Measurements from ENCODE around the gene PCAT7. TPM values are rescaled to one million over a fixed set of nuclear protein-coding genes. Genes with fewer than 3 reads are reported as not detected.

The PCAT7 gene
- polyA plus RNA-seq, 1 donor from 2014 or later, result 7.7 TPM

DNA sequence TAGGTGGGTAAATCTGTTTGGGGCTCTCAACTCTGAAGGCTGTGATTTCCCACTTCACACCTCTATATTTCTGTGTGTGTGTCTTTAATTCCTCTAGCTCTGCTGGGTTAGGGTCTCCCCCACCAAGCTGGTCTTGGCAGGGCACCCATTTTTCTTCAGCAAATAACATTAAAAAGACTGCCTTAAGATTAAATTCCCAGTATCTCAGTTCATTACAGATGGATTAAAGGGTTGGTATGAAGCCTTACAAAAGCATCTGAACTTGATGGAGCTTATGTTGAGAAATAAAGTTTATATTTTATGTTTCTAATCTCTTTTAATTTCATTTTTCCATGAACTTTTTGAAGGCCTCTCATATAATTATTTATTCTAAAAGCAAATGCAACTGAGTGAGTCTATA lies 11.7 kb downstream of the PCAT7 start:
- TF ChIP-seq, protein P1, sequence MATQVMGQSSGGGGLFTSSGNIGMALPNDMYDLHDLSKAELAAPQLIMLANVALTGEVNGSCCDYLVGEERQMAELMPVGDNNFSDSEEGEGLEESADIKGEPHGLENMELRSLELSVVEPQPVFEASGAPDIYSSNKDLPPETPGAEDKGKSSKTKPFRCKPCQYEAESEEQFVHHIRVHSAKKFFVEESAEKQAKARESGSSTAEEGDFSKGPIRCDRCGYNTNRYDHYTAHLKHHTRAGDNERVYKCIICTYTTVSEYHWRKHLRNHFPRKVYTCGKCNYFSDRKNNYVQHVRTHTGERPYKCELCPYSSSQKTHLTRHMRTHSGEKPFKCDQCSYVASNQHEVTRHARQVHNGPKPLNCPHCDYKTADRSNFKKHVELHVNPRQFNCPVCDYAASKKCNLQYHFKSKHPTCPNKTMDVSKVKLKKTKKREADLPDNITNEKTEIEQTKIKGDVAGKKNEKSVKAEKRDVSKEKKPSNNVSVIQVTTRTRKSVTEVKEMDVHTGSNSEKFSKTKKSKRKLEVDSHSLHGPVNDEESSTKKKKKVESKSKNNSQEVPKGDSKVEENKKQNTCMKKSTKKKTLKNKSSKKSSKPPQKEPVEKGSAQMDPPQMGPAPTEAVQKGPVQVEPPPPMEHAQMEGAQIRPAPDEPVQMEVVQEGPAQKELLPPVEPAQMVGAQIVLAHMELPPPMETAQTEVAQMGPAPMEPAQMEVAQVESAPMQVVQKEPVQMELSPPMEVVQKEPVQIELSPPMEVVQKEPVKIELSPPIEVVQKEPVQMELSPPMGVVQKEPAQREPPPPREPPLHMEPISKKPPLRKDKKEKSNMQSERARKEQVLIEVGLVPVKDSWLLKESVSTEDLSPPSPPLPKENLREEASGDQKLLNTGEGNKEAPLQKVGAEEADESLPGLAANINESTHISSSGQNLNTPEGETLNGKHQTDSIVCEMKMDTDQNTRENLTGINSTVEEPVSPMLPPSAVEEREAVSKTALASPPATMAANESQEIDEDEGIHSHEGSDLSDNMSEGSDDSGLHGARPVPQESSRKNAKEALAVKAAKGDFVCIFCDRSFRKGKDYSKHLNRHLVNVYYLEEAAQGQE (IDR thresholded peaks at IDR 0.05; ENCODE audit: borderline replicate concordance), result no peak
- TF ChIP-seq, protein P2, sequence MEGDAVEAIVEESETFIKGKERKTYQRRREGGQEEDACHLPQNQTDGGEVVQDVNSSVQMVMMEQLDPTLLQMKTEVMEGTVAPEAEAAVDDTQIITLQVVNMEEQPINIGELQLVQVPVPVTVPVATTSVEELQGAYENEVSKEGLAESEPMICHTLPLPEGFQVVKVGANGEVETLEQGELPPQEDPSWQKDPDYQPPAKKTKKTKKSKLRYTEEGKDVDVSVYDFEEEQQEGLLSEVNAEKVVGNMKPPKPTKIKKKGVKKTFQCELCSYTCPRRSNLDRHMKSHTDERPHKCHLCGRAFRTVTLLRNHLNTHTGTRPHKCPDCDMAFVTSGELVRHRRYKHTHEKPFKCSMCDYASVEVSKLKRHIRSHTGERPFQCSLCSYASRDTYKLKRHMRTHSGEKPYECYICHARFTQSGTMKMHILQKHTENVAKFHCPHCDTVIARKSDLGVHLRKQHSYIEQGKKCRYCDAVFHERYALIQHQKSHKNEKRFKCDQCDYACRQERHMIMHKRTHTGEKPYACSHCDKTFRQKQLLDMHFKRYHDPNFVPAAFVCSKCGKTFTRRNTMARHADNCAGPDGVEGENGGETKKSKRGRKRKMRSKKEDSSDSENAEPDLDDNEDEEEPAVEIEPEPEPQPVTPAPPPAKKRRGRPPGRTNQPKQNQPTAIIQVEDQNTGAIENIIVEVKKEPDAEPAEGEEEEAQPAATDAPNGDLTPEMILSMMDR (IDR thresholded peaks at IDR 0.05; ENCODE audit: poor library complexity, severe bottlenecking), result no peak
- TF ChIP-seq MXI1 (conservative IDR thresholded peaks at IDR 0.05; ENCODE audit: poor library complexity, severe bottlenecking), result no peak
- TF ChIP-seq TAF1 (IDR thresholded peaks at IDR 0.05; ENCODE audit: low read depth), result no peak
- TF ChIP-seq RAD21 (conservative IDR thresholded peaks at IDR 0.05), result no peak
- no peak for TF ChIP-seq POLR2AphosphoS5 (IDR thresholded peaks at IDR 0.05)
- no peak for TF ChIP-seq EZH2 (IDR thresholded peaks at IDR 0.05; ENCODE audit: borderline replicate concordance, insufficient read depth, low read length, poor library complexity, severe bottlenecking)
- no peak for TF ChIP-seq EP300 (conservative IDR thresholded peaks at IDR 0.05; ENCODE audit: poor library complexity, severe bottlenecking)
- no peak for TF ChIP-seq SMC3 (conservative IDR thresholded peaks at IDR 0.05; ENCODE audit: poor library complexity)

DNA sequence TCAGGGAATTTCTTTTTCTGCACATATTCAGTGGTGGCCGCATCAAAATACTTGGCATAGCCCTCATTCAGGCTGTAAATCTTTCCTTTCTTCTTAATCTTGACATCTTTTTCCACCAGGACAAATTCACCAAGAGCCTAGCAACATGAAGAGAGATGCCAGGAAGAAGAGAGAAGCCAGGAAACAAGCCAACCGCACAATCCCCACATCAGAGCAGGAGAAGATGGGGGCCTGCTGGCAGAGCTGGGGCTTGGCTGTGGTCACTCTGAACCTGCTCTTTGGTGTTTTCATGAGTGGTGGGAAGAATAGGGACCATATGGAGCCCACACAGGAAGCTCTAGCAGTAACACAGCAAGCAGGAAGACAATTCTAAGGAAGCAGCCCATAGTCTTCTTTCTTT lies 12.4 kb downstream of the PCAT7 start:
- H3K9ac ChIP-seq (ENCODE audit: low read length), result no peak overlapping the region
- no peaks in the 10 kb centered on the region for H3K27me3 ChIP-seq (ENCODE audit: insufficient read depth, low read depth, low read length)
- peaks cover 7% of the 10 kb centered on the region for H3K36me3 ChIP-seq (ENCODE audit: insufficient read depth, low read length)
- H4K20me1 ChIP-seq (ENCODE audit: insufficient read depth), result no peaks in the 10 kb centered on the region
- TF ChIP-seq MXI1 (conservative IDR thresholded peaks at IDR 0.05; ENCODE audit: poor library complexity, severe bottlenecking) (no peak), TAF1 (IDR thresholded peaks at IDR 0.05; ENCODE audit: low read depth) (no peak), EZH2 (IDR thresholded peaks at IDR 0.05; ENCODE audit: borderline replicate concordance, insufficient read depth, low read length, poor library complexity, severe bottlenecking) (no peak), SMC3 (conservative IDR thresholded peaks at IDR 0.05; ENCODE audit: poor library complexity) (no peak)
- TF ChIP-seq, protein P1 (IDR thresholded peaks at IDR 0.05; ENCODE audit: borderline replicate concordance), result no peak
- no peaks in the 10 kb centered on the region for H3K9me3 ChIP-seq (ENCODE audit: low read length)
- H3F3A ChIP-seq (ENCODE audit: insufficient read depth, low read length, poor library complexity, severe bottlenecking), result no peaks in the 10 kb centered on the region
- no peaks in the 10 kb centered on the region for H3K9me2 ChIP-seq (ENCODE audit: insufficient read depth, low read length)
- H3K79me2 ChIP-seq (replicated peaks; ENCODE audit: insufficient read depth, low read length), result no peaks in the 10 kb centered on the region
- H3K4me2 ChIP-seq (ENCODE audit: low read length), result no peak overlapping the region
- no peak overlapping the region for H3K4me3 ChIP-seq (ENCODE audit: low read length)
- no peak overlapping the region for H2AFZ ChIP-seq (ENCODE audit: low read depth, low read length)
- H3K27ac ChIP-seq (ENCODE audit: low read length), result no peak overlapping the region

More for the DNA sequence above, 11.7 kb downstream of the PCAT7 start:
- H3K27ac ChIP-seq (ENCODE audit: low read length), result no peak overlapping the region
- H3K27me3 ChIP-seq (ENCODE audit: insufficient read depth, low read depth, low read length), result no peaks in the 10 kb centered on the region
- H2AFZ ChIP-seq (ENCODE audit: low read depth, low read length), result no peak overlapping the region
- no peaks in the 10 kb centered on the region for H3K9me3 ChIP-seq (ENCODE audit: low read length)
- no peaks in the 10 kb centered on the region for H3F3A ChIP-seq (ENCODE audit: insufficient read depth, low read length, poor library complexity, severe bottlenecking)
- no peak overlapping the region for H3K4me3 ChIP-seq (ENCODE audit: low read length)
- H3K9ac ChIP-seq (ENCODE audit: low read length), result no peak overlapping the region
- H3K36me3 ChIP-seq (ENCODE audit: insufficient read depth, low read length), result peaks cover 7% of the 10 kb centered on the region
- no peaks in the 10 kb centered on the region for H4K20me1 ChIP-seq (ENCODE audit: insufficient read depth)
- H3K4me2 ChIP-seq (ENCODE audit: low read length), result no peak overlapping the region
- no peaks in the 10 kb centered on the region for H3K9me2 ChIP-seq (ENCODE audit: insufficient read depth, low read length)
- H3K79me2 ChIP-seq (replicated peaks; ENCODE audit: insufficient read depth, low read length), result no peaks in the 10 kb centered on the region

All from neural cell (in vitro differentiated cells).